ENCODE results near the gene RAB39A.

DNA sequence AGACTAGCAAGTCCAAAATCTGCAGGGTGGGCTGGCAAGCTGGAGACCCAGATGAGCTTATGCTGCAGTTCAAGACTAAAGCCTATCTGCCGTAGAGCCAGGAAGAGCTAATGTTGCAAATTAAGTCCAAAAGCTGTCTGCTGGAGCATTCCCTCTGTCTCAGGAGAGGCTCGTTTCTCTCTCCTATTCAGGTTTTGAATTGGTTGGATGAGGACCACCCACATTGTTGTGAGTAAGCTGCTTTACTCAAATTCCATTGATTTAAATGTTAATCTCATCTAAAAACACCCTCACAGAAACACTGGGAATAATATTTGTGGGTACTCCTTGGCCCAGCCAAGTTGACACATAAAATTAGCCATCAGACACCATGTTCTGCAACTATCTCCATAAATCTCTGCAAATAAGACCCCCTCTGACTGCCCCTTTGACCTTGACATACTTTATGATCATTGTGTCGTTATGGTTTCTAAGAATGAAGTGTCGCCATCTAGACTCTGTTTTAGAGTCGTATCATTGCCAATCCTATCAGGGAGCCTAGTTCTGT, 63.7 kb downstream of the RAB39A start:
- TF ChIP-seq, protein P1, sequence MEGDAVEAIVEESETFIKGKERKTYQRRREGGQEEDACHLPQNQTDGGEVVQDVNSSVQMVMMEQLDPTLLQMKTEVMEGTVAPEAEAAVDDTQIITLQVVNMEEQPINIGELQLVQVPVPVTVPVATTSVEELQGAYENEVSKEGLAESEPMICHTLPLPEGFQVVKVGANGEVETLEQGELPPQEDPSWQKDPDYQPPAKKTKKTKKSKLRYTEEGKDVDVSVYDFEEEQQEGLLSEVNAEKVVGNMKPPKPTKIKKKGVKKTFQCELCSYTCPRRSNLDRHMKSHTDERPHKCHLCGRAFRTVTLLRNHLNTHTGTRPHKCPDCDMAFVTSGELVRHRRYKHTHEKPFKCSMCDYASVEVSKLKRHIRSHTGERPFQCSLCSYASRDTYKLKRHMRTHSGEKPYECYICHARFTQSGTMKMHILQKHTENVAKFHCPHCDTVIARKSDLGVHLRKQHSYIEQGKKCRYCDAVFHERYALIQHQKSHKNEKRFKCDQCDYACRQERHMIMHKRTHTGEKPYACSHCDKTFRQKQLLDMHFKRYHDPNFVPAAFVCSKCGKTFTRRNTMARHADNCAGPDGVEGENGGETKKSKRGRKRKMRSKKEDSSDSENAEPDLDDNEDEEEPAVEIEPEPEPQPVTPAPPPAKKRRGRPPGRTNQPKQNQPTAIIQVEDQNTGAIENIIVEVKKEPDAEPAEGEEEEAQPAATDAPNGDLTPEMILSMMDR (conservative IDR thresholded peaks at IDR 0.05; ENCODE audit: low read depth, low read length) = no peak
- TF ChIP-seq EZH2 (IDR thresholded peaks at IDR 0.05; ENCODE audit: borderline replicate concordance, low read depth, low read length, poor library complexity, severe bottlenecking) = no peak
